K562 (cell line): ENCODE data around the gene TAF5L. TPM values are rescaled to one million over a fixed set of nuclear protein-coding genes. Genes with fewer than 3 reads are reported as not detected.

Source experiments
- polyA plus RNA-seq, 8 experiments: library from polyadenylated mRNA; depleted of rRNA in 4 of 8; stranded (reverse) in 5 of 8; unstranded in 3 of 8; fragments of >200 nt; fragmentation: Nextera tagmentation in 2 of 8; fragmentation: Illumina TruSeq in 1 of 8; extraction: Ambion mirVana in 2 of 8; extraction: Trizol in 1 of 8; gene quantifications; 2 replicates each; pipeline versions ENCODE4 v1.2.1 to v1.2.3, GENCODE V29; 2011 to 2014; ENCODE audit warnings: inconsistent platforms in 1 of 8, missing spikeins in 1 of 8
- small RNA-seq: library from RNA; depleted of rRNA; stranded (forward); fragments of <200 nt; gene quantifications from one replicate; pipeline ENCODE3, GENCODE V24; 2014
- total RNA-seq, 7 experiments: library from RNA; depleted of rRNA in 6 of 7; stranded (reverse); fragments of >200 nt in 6 of 7; fragmentation: Illumina TruSeq in 2 of 7; extraction: Trizol in 2 of 7; gene quantifications; 2 replicates each; pipeline versions ENCODE4 v1.2.1 to v1.2.3, GENCODE V29; 2011 to 2021; ENCODE audit warnings: low replicate concordance in 1 of 7

TAF5L gene
- total and polyA plus RNA-seq, 9 of the 15 experiments (the other 6 are each of a cell fraction or from before 2014, with no cell fraction given) = 2.2 to 34.2 (median 23.3) TPM

Small RNA genes within 50 kb of the gene (small RNA-seq; reads per million reads assigned to genes)
- not detected for gene HMGN2P19
- 0.40 reads per million, percentile 11 among the genes with 10 or more reads in this experiment for gene RNA5SP78

Other genes with a start within 250 kb of the TAF5L start
- 0.36 TPM in 1 of 2 replicates, not detected in the other for gene ACTA1, start 192.0 kb downstream of the TAF5L start, total RNA-seq (2014; rRNA removed)
- not detected in 2 replicates for gene ACTA1, start 192.0 kb downstream of the TAF5L start, total RNA-seq (2014; rRNA removed; fragmentation: Illumina TruSeq; extraction: Trizol)
- gene ACTA1, start 192.0 kb downstream of the TAF5L start, total RNA-seq (2015; rRNA removed; fragmentation: Illumina TruSeq; extraction: Trizol) = 0.15 TPM in 1 of 2 replicates, not detected in the other
- gene ACTA1, start 192.0 kb downstream of the TAF5L start, total RNA-seq (2021) = not detected in 2 replicates
- gene ACTA1, start 192.0 kb downstream of the TAF5L start, polyA plus RNA-seq (2011; rRNA removed) = 0.07 TPM in 1 of 2 replicates, not detected in the other
- 0.07 TPM in 1 of 2 replicates, not detected in the other for gene ACTA1, start 192.0 kb downstream of the TAF5L start, polyA plus RNA-seq (2014; fragmentation: Illumina TruSeq; extraction: Trizol)
- not detected for gene ACTA1, start 192.0 kb downstream of the TAF5L start, polyA plus RNA-seq (2014; fragmentation: Nextera tagmentation; extraction: Ambion mirVana)
- not detected in 2 replicates for gene ACTA1, start 192.0 kb downstream of the TAF5L start, polyA plus RNA-seq (2014; rRNA removed)
- gene NUP133, start 117.8 kb downstream of the TAF5L start, total RNA-seq (2014; rRNA removed) = 50.6 and 60.9 TPM in 2 replicates
- 64.0 and 71.7 TPM in 2 replicates for gene NUP133, start 117.8 kb downstream of the TAF5L start, total RNA-seq (2014; rRNA removed; fragmentation: Illumina TruSeq; extraction: Trizol)
- 58.2 and 61.3 TPM in 2 replicates for gene NUP133, start 117.8 kb downstream of the TAF5L start, total RNA-seq (2015; rRNA removed; fragmentation: Illumina TruSeq; extraction: Trizol)
- 82.5 and 85.1 TPM in 2 replicates for gene NUP133, start 117.8 kb downstream of the TAF5L start, total RNA-seq (2021)
- gene NUP133, start 117.8 kb downstream of the TAF5L start, polyA plus RNA-seq (2011; rRNA removed) = 51.5 and 62.2 TPM in 2 replicates
- 37.6 and 44.1 TPM in 2 replicates for gene NUP133, start 117.8 kb downstream of the TAF5L start, polyA plus RNA-seq (2014; fragmentation: Illumina TruSeq; extraction: Trizol)
- 10 to 100 TPM; 21.7 to 35.0 TPM for gene NUP133, start 117.8 kb downstream of the TAF5L start, polyA plus RNA-seq (2014; fragmentation: Nextera tagmentation; extraction: Ambion mirVana)
- gene NUP133, start 117.8 kb downstream of the TAF5L start, polyA plus RNA-seq (2014; rRNA removed) = 53.0 and 61.8 TPM in 2 replicates
- 42.2 and 46.7 TPM in 2 replicates for gene ABCB10, start 67.4 kb downstream of the TAF5L start, total RNA-seq (2014; rRNA removed)
- 54.8 and 59.3 TPM in 2 replicates for gene ABCB10, start 67.4 kb downstream of the TAF5L start, total RNA-seq (2014; rRNA removed; fragmentation: Illumina TruSeq; extraction: Trizol)
- 27.4 and 28.5 TPM in 2 replicates for gene ABCB10, start 67.4 kb downstream of the TAF5L start, total RNA-seq (2015; rRNA removed; fragmentation: Illumina TruSeq; extraction: Trizol)
- 51.8 and 53.6 TPM in 2 replicates for gene ABCB10, start 67.4 kb downstream of the TAF5L start, total RNA-seq (2021)
- gene ABCB10, start 67.4 kb downstream of the TAF5L start, polyA plus RNA-seq (2011; rRNA removed) = 43.2 and 45.8 TPM in 2 replicates
- 32.5 and 36.4 TPM in 2 replicates for gene ABCB10, start 67.4 kb downstream of the TAF5L start, polyA plus RNA-seq (2014; fragmentation: Illumina TruSeq; extraction: Trizol)
- gene ABCB10, start 67.4 kb downstream of the TAF5L start, polyA plus RNA-seq (2014; fragmentation: Nextera tagmentation; extraction: Ambion mirVana) = 10 to 100 TPM; 12.4 to 16.5 TPM
- 29.1 and 29.3 TPM in 2 replicates for gene ABCB10, start 67.4 kb downstream of the TAF5L start, polyA plus RNA-seq (2014; rRNA removed)
- 21.3 and 25.6 TPM in 2 replicates for gene URB2, start 125 bp upstream of the TAF5L start, total RNA-seq (2014; rRNA removed)
- 23.2 and 25.2 TPM in 2 replicates for gene URB2, start 125 bp upstream of the TAF5L start, total RNA-seq (2014; rRNA removed; fragmentation: Illumina TruSeq; extraction: Trizol)
- gene URB2, start 125 bp upstream of the TAF5L start, total RNA-seq (2015; rRNA removed; fragmentation: Illumina TruSeq; extraction: Trizol) = 28.0 and 28.3 TPM in 2 replicates
- gene URB2, start 125 bp upstream of the TAF5L start, total RNA-seq (2021) = 27.6 and 31.3 TPM in 2 replicates
- 15.0 and 19.0 TPM in 2 replicates for gene URB2, start 125 bp upstream of the TAF5L start, polyA plus RNA-seq (2011; rRNA removed)
- 17.9 and 18.3 TPM in 2 replicates for gene URB2, start 125 bp upstream of the TAF5L start, polyA plus RNA-seq (2014; fragmentation: Illumina TruSeq; extraction: Trizol)
- gene URB2, start 125 bp upstream of the TAF5L start, polyA plus RNA-seq (2014; fragmentation: Nextera tagmentation; extraction: Ambion mirVana) = 1 to 10 TPM; 2.8 to 3.8 TPM
- 12.9 and 14.7 TPM in 2 replicates for gene URB2, start 125 bp upstream of the TAF5L start, polyA plus RNA-seq (2014; rRNA removed)